Nephron progenitor cell (in vitro differentiated cells): ENCODE measurements around the gene RAD54L.

ENCODE experiments used
- DNase-seq: peaks from one replicate; pipeline ENCODE4 v3.0.0; 2021
- H3K27ac Mint-ChIP-seq: 2 replicates; pipeline ENCODE4 v1.8.0; 2021; ENCODE audit warnings: mild to moderate bottlenecking, moderate library complexity, mixed read lengths
- H3K27me3 Mint-ChIP-seq: 2 replicates; pipeline ENCODE4 v1.8.0; 2021; ENCODE audit warnings: mild to moderate bottlenecking, low read depth, mixed read lengths; ENCODE audit not compliant: poor library complexity
- H3K36me3 Mint-ChIP-seq: 2 replicates; pipeline ENCODE4 v1.8.0; 2021; ENCODE audit warnings: low read depth, mixed read lengths
- H3K4me1 Mint-ChIP-seq: 2 replicates; pipeline ENCODE4 v1.8.0; 2021; ENCODE audit warnings: mixed read lengths
- H3K4me3 Mint-ChIP-seq: 2 replicates; pipeline ENCODE4 v1.8.0; 2021; ENCODE audit warnings: mild to moderate bottlenecking, moderate library complexity, mixed read lengths
- H3K9me3 Mint-ChIP-seq: 2 replicates; pipeline ENCODE4 v1.8.0; 2021; ENCODE audit warnings: mild to moderate bottlenecking, moderate library complexity, mixed read lengths
- CTCF ChIP-seq: fragments of 200-600 bp; sonication (generic); IDR thresholded peaks from 2 replicates; pipeline ENCODE4 v1.5.0; 2021; ENCODE audit warnings: antibody characterized with exemption

Gene RAD54L

GRCh38 chr1:46205141-46205540, 42.4 kb upstream of the RAD54L start:
- no peak for TF ChIP-seq CTCF
- H3K27me3 Mint-ChIP-seq = peaks cover 17% of the 10 kb centered on the region
- no peak overlapping the region for H3K4me3 Mint-ChIP-seq
- no peak overlapping the region for H3K27ac Mint-ChIP-seq
- H3K9me3 Mint-ChIP-seq = no peaks in the 10 kb centered on the region
- peaks cover 41% of the 10 kb centered on the region for H3K4me1 Mint-ChIP-seq
- H3K36me3 Mint-ChIP-seq = no peaks in the 10 kb centered on the region
- DNase-seq = no peak

- Mint-ChIP-seq H3K27ac (no peak overlapping the region), H3K9me3 (no peaks in the 10 kb centered on the region), H3K36me3 (no peaks in the 10 kb centered on the region), H3K4me3 (no peak overlapping the region), H3K4me1 (peaks cover 36% of the 10 kb centered on the region), H3K27me3 (peaks cover 12% of the 10 kb centered on the region)
- no peak for DNase-seq
- no peak for TF ChIP-seq CTCF
Observed at GRCh38 chr1:46205791-46206190, 41.8 kb upstream of the RAD54L start.

- no peak for DNase-seq
- no peak for TF ChIP-seq CTCF
- H3K4me3 Mint-ChIP-seq = no peak overlapping the region
- H3K27me3 Mint-ChIP-seq = peaks cover 12% of the 10 kb centered on the region
- H3K4me1 Mint-ChIP-seq = peaks cover 36% of the 10 kb centered on the region
- no peaks in the 10 kb centered on the region for H3K9me3 Mint-ChIP-seq
- H3K36me3 Mint-ChIP-seq = no peaks in the 10 kb centered on the region
- H3K27ac Mint-ChIP-seq = peak overlapping the region; percentile 54
Observed at GRCh38 chr1:46206399-46206798, 41.2 kb upstream of the RAD54L start.

GRCh38 chr1:46210561-46210960, 37.0 kb upstream of the RAD54L start:
- H3K27me3 Mint-ChIP-seq = peaks cover 9% of the 10 kb centered on the region
- H3K27ac Mint-ChIP-seq = no peak overlapping the region
- peaks cover 9% of the 10 kb centered on the region for H3K9me3 Mint-ChIP-seq
- TF ChIP-seq CTCF = no peak
- peaks cover 4% of the 10 kb centered on the region for H3K36me3 Mint-ChIP-seq
- no peak for DNase-seq
- peaks cover 12% of the 10 kb centered on the region for H3K4me1 Mint-ChIP-seq
- no peak overlapping the region for H3K4me3 Mint-ChIP-seq

GRCh38 chr1:46211051-46211450, 36.5 kb upstream of the RAD54L start:
- peaks cover 4% of the 10 kb centered on the region for H3K36me3 Mint-ChIP-seq
- H3K9me3 Mint-ChIP-seq = peaks cover 9% of the 10 kb centered on the region
- peaks cover 7% of the 10 kb centered on the region for H3K4me1 Mint-ChIP-seq
- no peak overlapping the region for H3K27ac Mint-ChIP-seq
- DNase-seq = no peak
- no peak overlapping the region for H3K4me3 Mint-ChIP-seq
- TF ChIP-seq CTCF = no peak
- peaks cover 9% of the 10 kb centered on the region for H3K27me3 Mint-ChIP-seq

GRCh38 chr1:46215504-46215903, 32.1 kb upstream of the RAD54L start:
- peaks cover 9% of the 10 kb centered on the region for H3K9me3 Mint-ChIP-seq
- H3K4me3 Mint-ChIP-seq = no peak overlapping the region
- H3K36me3 Mint-ChIP-seq = peaks cover 4% of the 10 kb centered on the region
- H3K27me3 Mint-ChIP-seq = no peaks in the 10 kb centered on the region
- no peak for DNase-seq
- no peak for TF ChIP-seq CTCF
- H3K4me1 Mint-ChIP-seq = peaks cover 5% of the 10 kb centered on the region
- H3K27ac Mint-ChIP-seq = no peak overlapping the region
